ENCODE data around the gene RAF1.

The RAF1 gene

GRCh38 chr3:12588039-12589009 is 75.6 kb downstream of the RAF1 start:
- DNase-seq = peak; percentile 71

GRCh38 chr3:12586403-12586802 is 77.5 kb downstream of the RAF1 start:
- no peak for DNase-seq

- DNase-seq = no peak
Observed at GRCh38 chr3:12585970-12586369, 77.9 kb downstream of the RAF1 start.

GRCh38 chr3:12585181-12585580 is 78.7 kb downstream of the RAF1 start:
- DNase-seq = no peak

GRCh38 chr3:12584083-12584482 is 79.8 kb downstream of the RAF1 start:
- DNase-seq = no peak

GRCh38 chr3:12583280-12583679 is 80.6 kb downstream of the RAF1 start:
- no peak for DNase-seq

GRCh38 chr3:12582730-12583129 is 81.2 kb downstream of the RAF1 start:
- DNase-seq = no peak

GRCh38 chr3:12579905-12580304 is 84.0 kb downstream of the RAF1 start:
- DNase-seq = no peak

GRCh38 chr3:12579456-12579855 is 84.5 kb downstream of the RAF1 start:
- no peak for DNase-seq

GRCh38 chr3:12578742-12579141 is 85.2 kb downstream of the RAF1 start:
- DNase-seq = no peak

GRCh38 chr3:12577379-12577778 is 86.5 kb downstream of the RAF1 start:
- DNase-seq = no peak

GRCh38 chr3:12574661-12575060 is 89.3 kb downstream of the RAF1 start:
- peak; percentile 1 for DNase-seq

GRCh38 chr3:12574131-12574530 is 89.8 kb downstream of the RAF1 start:
- DNase-seq = no peak

- DNase-seq = no peak
Observed at GRCh38 chr3:12571986-12572385, 91.9 kb downstream of the RAF1 start.

- no peak for DNase-seq
Observed at GRCh38 chr3:12569836-12570235, 94.1 kb downstream of the RAF1 start.

GRCh38 chr3:12568747-12569146 is 95.2 kb downstream of the RAF1 start:
- DNase-seq = no peak

- DNase-seq = no peak
Observed at GRCh38 chr3:12566976-12567375, 96.9 kb downstream of the RAF1 start.

GRCh38 chr3:12562451-12562850 is 101.5 kb downstream of the RAF1 start:
- no peak for DNase-seq

GRCh38 chr3:12561397-12561796 is 102.5 kb downstream of the RAF1 start:
- DNase-seq = no peak

GRCh38 chr3:12560505-12561190 is 103.3 kb downstream of the RAF1 start:
- no peak for DNase-seq

GRCh38 chr3:12559520-12559919 is 104.4 kb downstream of the RAF1 start:
- no peak for DNase-seq

GRCh38 chr3:12558706-12559105 is 105.2 kb downstream of the RAF1 start:
- DNase-seq = no peak

GRCh38 chr3:12557473-12558100 is 106.3 kb downstream of the RAF1 start:
- no peak for DNase-seq

Data from NCI-H1105 treated with DMSO at 0.1 percent for 48 hours (cell line).